Choroid plexus epithelial cell (primary cell): ENCODE measurements around the gene SH3D19.

Source experiments
- DNase-seq: peaks from one replicate; pipeline ENCODE4 v3.0.0-alpha.2; 2010; ENCODE audit warnings: low read depth
- H3K4me3 ChIP-seq: 2 replicates; pipeline ENCODE4 v1.5.1; 2011; ENCODE audit warnings: low read depth, mild to moderate bottlenecking, control low read depth, low read length, moderate library complexity
- TF ChIP-seq, protein P1 (sequence below): conservative IDR thresholded peaks from 2 replicates; pipeline ENCODE4 v1.5.1; 2011; ENCODE audit warnings: low read depth, mild to moderate bottlenecking, control low read depth, inconsistent platforms, low read length, moderate library complexity

The SH3D19 gene

DNA sequence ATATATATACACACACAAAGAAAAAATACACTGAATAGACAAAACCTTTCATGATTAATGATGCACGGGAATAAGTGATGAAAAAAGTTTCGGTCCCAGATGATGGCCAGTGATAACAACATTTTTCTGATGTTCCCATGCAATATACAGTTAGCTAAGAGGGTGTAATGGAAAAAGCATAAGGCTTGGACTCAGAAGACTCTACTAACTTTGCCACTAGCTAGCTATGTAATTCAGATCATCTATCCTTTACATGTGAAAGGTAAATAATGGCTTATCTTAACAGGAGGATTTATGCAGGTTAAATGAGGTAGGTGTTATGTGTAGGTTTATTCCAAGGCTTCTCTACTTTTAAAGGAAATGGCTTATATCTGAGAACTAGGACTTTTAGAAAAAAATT lies 221.6 kb downstream of the SH3D19 start:
- TF ChIP-seq, protein P1, sequence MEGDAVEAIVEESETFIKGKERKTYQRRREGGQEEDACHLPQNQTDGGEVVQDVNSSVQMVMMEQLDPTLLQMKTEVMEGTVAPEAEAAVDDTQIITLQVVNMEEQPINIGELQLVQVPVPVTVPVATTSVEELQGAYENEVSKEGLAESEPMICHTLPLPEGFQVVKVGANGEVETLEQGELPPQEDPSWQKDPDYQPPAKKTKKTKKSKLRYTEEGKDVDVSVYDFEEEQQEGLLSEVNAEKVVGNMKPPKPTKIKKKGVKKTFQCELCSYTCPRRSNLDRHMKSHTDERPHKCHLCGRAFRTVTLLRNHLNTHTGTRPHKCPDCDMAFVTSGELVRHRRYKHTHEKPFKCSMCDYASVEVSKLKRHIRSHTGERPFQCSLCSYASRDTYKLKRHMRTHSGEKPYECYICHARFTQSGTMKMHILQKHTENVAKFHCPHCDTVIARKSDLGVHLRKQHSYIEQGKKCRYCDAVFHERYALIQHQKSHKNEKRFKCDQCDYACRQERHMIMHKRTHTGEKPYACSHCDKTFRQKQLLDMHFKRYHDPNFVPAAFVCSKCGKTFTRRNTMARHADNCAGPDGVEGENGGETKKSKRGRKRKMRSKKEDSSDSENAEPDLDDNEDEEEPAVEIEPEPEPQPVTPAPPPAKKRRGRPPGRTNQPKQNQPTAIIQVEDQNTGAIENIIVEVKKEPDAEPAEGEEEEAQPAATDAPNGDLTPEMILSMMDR = no peak
- DNase-seq = no peak
- H3K4me3 ChIP-seq = no peak overlapping the region

DNA sequence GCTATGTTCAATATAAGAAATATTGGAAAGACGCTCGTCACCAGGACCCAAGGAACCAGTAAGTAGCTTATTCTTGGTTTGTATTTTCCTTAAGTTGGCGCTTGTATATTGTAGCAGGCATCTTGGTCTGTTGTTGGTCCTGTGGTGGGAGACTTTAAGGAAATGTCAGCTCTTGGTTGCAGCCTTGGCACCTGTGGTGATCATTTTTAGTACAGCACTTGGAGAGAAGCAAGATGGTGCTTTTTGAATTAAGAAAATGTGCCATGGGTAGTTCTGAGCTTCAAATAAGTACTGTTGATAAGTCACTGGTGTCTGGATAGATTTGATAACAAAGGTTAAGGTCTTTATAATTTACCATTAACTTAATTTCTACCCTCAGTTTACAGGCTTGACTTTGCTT lies 224.9 kb downstream of the SH3D19 start:
- TF ChIP-seq, protein P1 = no peak
- H3K4me3 ChIP-seq = peak overlapping the region; percentile 97
- DNase-seq = no peak

DNA sequence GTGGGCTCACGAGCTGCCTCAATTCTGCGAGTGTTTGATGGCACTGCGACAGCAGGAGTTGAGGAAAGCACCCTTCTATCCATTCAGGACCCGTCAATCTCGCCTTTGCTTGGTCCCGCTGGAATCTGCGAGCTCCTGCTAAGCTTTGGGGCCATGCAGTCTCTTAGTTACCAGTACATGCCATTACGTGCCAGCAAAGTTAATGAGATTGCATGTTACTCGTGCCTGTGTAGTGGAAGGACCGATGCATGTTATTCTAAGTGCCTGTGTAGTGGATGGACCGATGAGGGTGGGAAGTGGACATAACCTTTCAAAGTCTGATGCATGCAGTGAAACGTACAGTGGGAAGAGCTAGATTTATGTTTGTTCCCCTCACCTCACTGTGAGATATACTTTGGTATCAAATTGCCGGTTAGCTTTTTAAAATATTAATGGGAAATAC lies 225.4 kb downstream of the SH3D19 start:
- peak overlapping the region; percentile 97 for H3K4me3 ChIP-seq
- peak; percentile 51 for DNase-seq
- TF ChIP-seq, protein P1 = no peak

DNA sequence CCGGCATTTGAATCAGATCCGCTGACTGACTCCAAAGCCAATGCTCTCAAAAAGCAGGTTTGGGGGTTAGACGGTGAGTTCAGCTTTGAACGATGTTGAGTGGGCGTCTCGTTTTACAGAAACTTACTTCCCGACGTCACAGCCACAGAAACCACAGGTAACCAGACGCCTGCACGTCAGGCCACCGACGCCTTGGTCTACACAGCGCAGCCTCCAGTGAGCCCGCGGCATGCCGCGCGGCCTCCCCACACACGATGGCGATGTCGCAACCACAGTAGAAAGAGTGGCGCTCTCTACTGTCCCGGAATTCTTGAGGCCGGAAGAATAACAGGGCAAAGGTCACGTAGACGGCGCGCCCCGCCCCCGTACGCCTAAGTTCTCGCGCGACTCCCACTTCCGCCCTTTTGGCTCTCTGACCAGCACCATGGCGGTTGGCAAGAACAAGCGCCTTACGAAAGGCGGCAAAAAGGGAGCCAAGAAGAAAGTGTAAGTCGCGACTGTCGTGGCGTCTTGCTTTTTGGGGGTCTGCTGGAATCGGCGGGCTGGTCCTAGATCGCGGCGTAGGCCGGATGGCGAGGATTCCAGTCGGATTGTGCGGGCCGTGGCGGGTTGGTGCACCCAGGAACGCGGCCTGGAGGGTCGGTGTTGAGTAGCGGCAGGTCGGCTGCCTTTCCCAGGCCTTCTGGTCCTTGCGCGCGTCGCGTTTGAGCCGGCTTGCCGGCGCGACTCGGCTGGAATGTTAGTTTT lies 226.0 kb downstream of the SH3D19 start, which contains the start of gene RPS3A:
Gene RPS3A (plus strand): TSS at position 400 of the 747 bp plus-strand sequence. CDS start 25 bp downstream, at position 425.
- peak; percentile 99 for DNase-seq
- peak within 1 kb of the TSS; percentile 97 for H3K4me3 ChIP-seq
- TF ChIP-seq, protein P1 = peak; percentile 81

DNA sequence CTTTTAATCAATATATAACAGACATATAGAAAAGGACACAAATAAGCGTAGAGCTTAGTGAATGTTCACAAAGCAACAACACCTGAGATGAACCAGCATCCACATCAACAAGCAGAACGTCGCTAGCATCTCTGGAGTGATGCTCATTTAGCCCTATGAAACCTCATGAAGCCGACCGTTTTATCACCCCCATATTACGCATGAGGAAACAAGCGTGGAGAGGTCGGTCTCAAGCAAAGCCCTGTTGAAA lies 226.5 kb downstream of the SH3D19 start:
- TF ChIP-seq, protein P1 = no peak
- H3K4me3 ChIP-seq = peak overlapping the region; percentile 97
- DNase-seq = no peak

DNA sequence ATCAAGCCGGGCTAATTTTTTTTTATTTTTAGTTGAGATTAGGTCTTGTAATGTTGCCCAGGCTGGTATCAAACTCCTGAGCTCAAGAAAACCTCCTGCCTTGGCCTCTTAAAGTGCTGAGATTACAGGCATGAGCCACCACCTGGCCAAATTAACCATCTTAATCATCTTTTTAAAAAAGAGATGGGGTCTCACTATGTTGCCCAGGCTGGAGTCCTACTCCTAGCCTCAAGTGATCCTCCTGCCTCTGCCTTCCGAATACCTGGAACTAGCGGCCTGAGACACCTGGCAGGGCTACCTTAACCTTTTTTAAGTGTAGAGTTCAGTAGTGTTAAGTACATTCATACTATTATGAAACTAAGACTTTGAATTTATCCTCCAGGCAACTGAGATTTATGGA lies 227.6 kb downstream of the SH3D19 start:
- no peak overlapping the region for H3K4me3 ChIP-seq
- DNase-seq = no peak
- TF ChIP-seq, protein P1 = no peak

DNA sequence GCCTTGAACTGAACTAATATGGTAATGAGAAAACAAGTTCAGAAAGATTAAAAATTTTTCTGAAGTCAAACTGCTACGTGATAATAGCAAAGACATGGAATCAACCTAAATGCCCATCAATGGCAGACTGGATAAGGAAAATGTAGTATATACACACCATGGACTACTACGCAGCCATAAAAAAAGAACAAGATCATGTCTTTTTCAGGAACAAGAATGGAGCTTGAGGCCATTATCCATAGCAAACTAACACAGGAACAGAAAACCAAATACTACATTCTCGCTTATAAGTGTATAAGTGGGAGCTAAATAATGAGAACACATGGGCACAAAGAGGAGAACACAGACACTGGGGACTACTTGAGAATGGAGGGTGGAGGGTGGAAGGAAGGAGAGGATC lies 230.3 kb downstream of the SH3D19 start:
- DNase-seq = no peak
- TF ChIP-seq, protein P1 = no peak
- H3K4me3 ChIP-seq = no peak overlapping the region
